B cell (primary cell): ENCODE data around the gene PANK2. TPM values are rescaled to one million over a fixed set of nuclear protein-coding genes. Genes with fewer than 3 reads are reported as not detected.

ENCODE experiments used
- ATAC-seq: fragments of 200-7000 bp; cut with Tn5 transposase; one replicate; pipeline ENCODE4 v1.10.0; 2021; ENCODE audit warnings: low read depth, mild to moderate bottlenecking, moderate number of reproducible peaks, moderate library complexity
- CTCF ChIA-PET: fragments of 350-600 bp; sonication (Branson Sonifier 250); formaldehyde crosslinking; loops from one replicate; lab custom pipeline; 2021; ENCODE audit warnings: antibody characterized with exemption, inconsistent platforms; lab: Charles Lee
- POLR2A ChIA-PET: fragments of 350-600 bp; sonication (Branson Sonifier 250); formaldehyde crosslinking; loops from one replicate; lab custom pipeline; 2021; ENCODE audit warnings: antibody characterized with exemption; lab: Charles Lee
- DNase-seq: peaks from one replicate; pipeline ENCODE4 v3.0.0; 2013
- H2AFZ ChIP-seq: 2 replicates; pipeline ENCODE4 v1.6.1; 2012; ENCODE audit warnings: mild to moderate bottlenecking, low read depth, low read length; ENCODE audit not compliant: insufficient read depth, poor library complexity, severe bottlenecking
- H3K27ac ChIP-seq, 2 donors: 1 replicate in 1 of 2; 2 replicates in 1 of 2; pipeline ENCODE4 v1.5.1; 2012 to 2013; ENCODE audit warnings: low read length in 2 of 2, mild to moderate bottlenecking in 2 of 2, moderate library complexity in 1 of 2
- H3K27me3 ChIP-seq, 4 experiments: fragments of 200-600 bp in 1 of 4; sonication (generic) in 1 of 4; replicated peaks in 1 of 4; 1 replicate in 2 of 4; 2 replicates in 2 of 4; pipeline versions ENCODE4 v1.6.1 to v1.7.0; 2013 to 2016; ENCODE audit warnings: low read length in 3 of 4, mild to moderate bottlenecking in 2 of 4, mixed read lengths in 1 of 4, moderate library complexity in 1 of 4; ENCODE audit not compliant: insufficient read depth in 4 of 4, control insufficient read depth in 3 of 4; ENCODE audit errors: control extremely low read depth in 1 of 4
- H3K36me3 ChIP-seq, 2 experiments: replicated peaks in 1 of 2; 1 replicate in 1 of 2; 2 replicates in 1 of 2; pipeline versions ENCODE4 v1.6.1 to v1.7.1; 2013; ENCODE audit warnings: low read length in 1 of 2; ENCODE audit not compliant: insufficient read depth in 2 of 2, control insufficient read depth in 1 of 2; ENCODE audit errors: control extremely low read depth in 1 of 2, extremely low read depth in 1 of 2
- H3K4me1 ChIP-seq, 2 donors: fragments of 200-600 bp in 1 of 2; sonication (generic) in 1 of 2; 1 replicate in 1 of 2; 2 replicates in 1 of 2; pipeline versions ENCODE4 v1.5.1 to v1.6.1; 2013 to 2017; ENCODE audit warnings: low read length in 2 of 2; ENCODE audit not compliant: control insufficient read depth in 2 of 2, insufficient read depth in 2 of 2
- H3K4me2 ChIP-seq: replicated peaks from 2 replicates; pipeline ENCODE3; 2012; ENCODE audit warnings: mild to moderate bottlenecking, low read depth, low read length; ENCODE audit not compliant: poor library complexity, severe bottlenecking
- H3K4me3 ChIP-seq, 5 experiments: fragments of 200-600 bp in 1 of 5; sonication (generic) in 1 of 5; 1 replicate in 3 of 5; 2 replicates in 2 of 5; pipeline versions ENCODE4 v1.5.1 to v1.7.0; 2011 to 2016; ENCODE audit warnings: low read length in 4 of 5, mild to moderate bottlenecking in 4 of 5, low read depth in 2 of 5, control low read depth in 1 of 5, moderate library complexity in 1 of 5; ENCODE audit not compliant: insufficient read depth in 1 of 5; ENCODE audit errors: control extremely low read depth in 1 of 5, extremely low read depth in 1 of 5
- H3K79me2 ChIP-seq: fragments of 200-600 bp; sonication (generic); one replicate; pipeline ENCODE4 v1.6.0; 2016; ENCODE audit warnings: low read length; ENCODE audit not compliant: control insufficient read depth, insufficient read depth
- H3K9ac ChIP-seq: fragments of 200-600 bp; sonication (generic); 2 replicates; pipeline ENCODE4 v1.6.1; 2017; ENCODE audit warnings: mild to moderate bottlenecking, low read length, moderate library complexity
- H3K9me3 ChIP-seq, 3 donors: one replicate each; pipeline versions ENCODE4 v1.6.1 to v1.7.1; 2013; ENCODE audit warnings: low read length in 2 of 3; ENCODE audit not compliant: control insufficient read depth in 2 of 3, insufficient read depth in 1 of 3; ENCODE audit errors: control extremely low read depth in 1 of 3
- H4K20me1 ChIP-seq: 2 replicates; pipeline ENCODE4 v1.6.0; 2012; ENCODE audit warnings: mild to moderate bottlenecking, low read length; ENCODE audit not compliant: insufficient read depth, control insufficient read depth, poor library complexity, severe bottlenecking
- H3K27ac Mint-ChIP-seq: one replicate; pipeline ENCODE4 v1.8.0; 2021; ENCODE audit warnings: mixed read lengths
- H3K27me3 Mint-ChIP-seq: one replicate; pipeline ENCODE4 v1.8.0; 2021; ENCODE audit warnings: mixed read lengths
- H3K4me1 Mint-ChIP-seq: one replicate; pipeline ENCODE4 v1.8.0; 2021; ENCODE audit warnings: mixed read lengths
- H3K4me3 Mint-ChIP-seq: one replicate; pipeline ENCODE4 v1.8.0; 2021; ENCODE audit warnings: mixed read lengths
- H3K9me3 Mint-ChIP-seq: one replicate; pipeline ENCODE4 v1.8.0; 2022; ENCODE audit warnings: mixed read lengths; ENCODE audit not compliant: insufficient read depth
- CTCF ChIP-seq: fragments of 200-600 bp; IDR thresholded peaks from one replicate; pipeline ENCODE4 v1.8.0; 2022; ENCODE audit warnings: antibody characterized with exemption, mild to moderate bottlenecking
- EZH2 ChIP-seq: IDR thresholded peaks from 2 replicates; pipeline ENCODE4 v1.6.1; 2012; ENCODE audit warnings: borderline replicate concordance, low read depth, mild to moderate bottlenecking, moderate library complexity, low read length; ENCODE audit not compliant: insufficient read depth, poor library complexity, severe bottlenecking
- WGBS: methylation state at CpG from one replicate; pipeline ENCODE4 v1.1.5; 2013; ENCODE audit warnings: missing lambda C conversion rate; ENCODE audit not compliant: insufficient coverage; 5-methylcytosine and 5-hydroxymethylcytosine counted together
- intact Hi-C: fragments of 100-400 bp; cut with micrococcal nuclease; formaldehyde crosslinking; loops from one replicate; pipeline ENCODE4 v1.10.0; 2022
- polyA plus RNA-seq: library from polyadenylated mRNA; depleted of rRNA; stranded (reverse); fragments of >200 nt; gene quantifications from 2 replicates; pipeline ENCODE4 v1.2.3, GENCODE V29; 2012
- total RNA-seq, 2 donors: library from RNA; stranded (reverse); fragments of 120-200 nt in 1 of 2; gene quantifications; 1 replicate in 1 of 2; 2 replicates in 1 of 2; pipeline versions ENCODE4 v1.2.3 to v1.2.4, GENCODE V29; 2013 to 2022

PANK2 gene
- total and polyA plus RNA-seq, 2 donors (not counting 1 experiment from before 2014, with no cell fraction given), result 20.5 to 63.3 TPM

DNA sequence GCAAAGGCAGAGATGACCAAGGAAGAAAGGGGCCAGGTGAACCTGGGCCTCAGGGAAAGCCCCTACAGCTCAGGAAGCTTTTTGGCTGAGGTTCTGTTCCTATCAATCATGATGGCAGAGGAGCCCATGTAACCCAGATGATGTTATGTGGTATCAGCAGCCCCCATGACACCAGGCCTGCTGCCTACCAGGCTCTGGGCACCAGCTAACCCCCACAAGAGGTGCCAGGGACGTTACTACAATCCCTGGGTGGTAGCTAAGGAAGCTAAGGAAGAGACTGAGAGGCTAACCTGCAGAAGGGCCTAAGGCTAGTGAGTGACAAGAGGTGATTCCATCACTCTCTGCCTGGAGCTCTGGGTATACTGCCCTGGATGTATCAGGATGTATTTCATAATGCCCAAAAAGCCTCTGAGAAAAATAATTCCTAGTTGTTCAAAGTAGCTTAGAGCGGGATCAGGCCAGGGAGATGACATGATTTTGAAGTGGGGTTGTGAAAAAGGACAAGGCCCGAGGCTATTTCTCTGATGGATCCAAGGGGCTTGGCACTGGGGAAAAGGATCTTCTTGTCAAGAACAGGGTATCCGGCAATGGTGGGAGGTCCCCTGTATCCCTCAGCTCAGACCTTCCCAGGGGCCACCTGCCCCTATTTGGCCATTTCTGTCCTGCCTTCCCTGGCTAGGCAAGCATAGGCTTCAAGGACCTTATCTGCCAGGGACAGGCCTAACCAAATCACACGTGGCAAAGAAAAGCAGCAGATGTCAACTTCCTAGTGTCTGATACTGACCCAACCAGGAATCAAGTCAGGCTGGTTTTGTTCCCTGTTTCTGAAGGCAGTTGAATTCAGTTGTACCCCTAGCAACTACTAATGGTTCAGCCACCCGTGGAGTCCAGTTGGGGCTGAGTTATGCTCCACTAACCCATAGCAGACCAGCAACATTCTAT is 41.3 kb downstream of the PANK2 start:
- H3K4me1 ChIP-seq, result peaks cover 0 to 4% of the 10 kb centered on the region in 2 donors
- H3K79me2 ChIP-seq, result no peaks in the 10 kb centered on the region
- no peaks in the 10 kb centered on the region for H3K9me3 Mint-ChIP-seq
- H3K27ac Mint-ChIP-seq, result no peak overlapping the region
- DNase-seq, result no peak
- WGBS, result 82% methylated on average over 5 of the region's 6 CpGs
- POLR2A ChIA-PET, result no interaction called here
- H3K4me3 ChIP-seq, result no peak overlapping the region
- H3K9ac ChIP-seq, result no peak overlapping the region
- intact Hi-C loops, result no loop called here
- no peaks in the 10 kb centered on the region for H3K27me3 Mint-ChIP-seq
- CTCF ChIA-PET, result interaction anchor here (1.0 kb wide), 1 partner anchor 75 kb away, joined by 3 read pairs; no protein-coding TSS in a partner anchor
- no peaks in the 10 kb centered on the region for H3K27me3 ChIP-seq
- peaks cover 0 to 7% of the 10 kb centered on the region in 2 experiments for H3K36me3 ChIP-seq
- H3K4me3 Mint-ChIP-seq, result no peak overlapping the region
- no peak overlapping the region for H2AFZ ChIP-seq
- TF ChIP-seq EZH2 (no peak), CTCF (no peak)
- H3K9me3 ChIP-seq, result no peaks in the 10 kb centered on the region
- no peak overlapping the region for H3K4me2 ChIP-seq
- H4K20me1 ChIP-seq, result no peaks in the 10 kb centered on the region
- no peak for ATAC-seq
- peaks cover 5% of the 10 kb centered on the region for H3K4me1 Mint-ChIP-seq
- H3K27ac ChIP-seq, result no peak overlapping the region

DNA sequence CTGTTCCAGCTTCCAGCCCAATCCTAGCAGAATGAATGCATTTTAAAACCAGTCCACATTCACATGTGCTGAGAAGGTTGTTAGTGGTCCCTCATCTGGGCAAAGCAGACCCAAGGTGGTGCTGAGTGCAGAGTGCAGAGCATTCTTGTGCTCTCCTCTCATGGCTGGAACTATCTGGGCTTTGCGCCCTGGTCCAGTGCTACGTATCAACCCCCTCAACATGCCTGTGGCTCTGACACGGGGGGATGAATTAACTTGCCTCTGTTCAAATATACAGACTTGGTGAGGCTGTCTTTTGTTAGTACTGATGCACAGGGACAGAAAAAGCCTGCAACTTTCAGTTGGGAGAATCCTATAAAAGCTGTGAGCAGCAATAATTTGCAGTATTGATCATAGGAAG is 42.5 kb downstream of the PANK2 start:
- H3K4me1 ChIP-seq, result peaks cover 0 to 4% of the 10 kb centered on the region in 2 donors

More for the DNA sequence above, 42.5 kb downstream of the PANK2 start:
- Histone ChIP-seq H3K9ac (no peak overlapping the region), H3K4me3 (no peak overlapping the region), H4K20me1 (no peaks in the 10 kb centered on the region), H3K36me3 (peaks cover 0 to 7% of the 10 kb centered on the region in 2 experiments), H3K9me3 (no peaks in the 10 kb centered on the region), H3K4me2 (no peak overlapping the region), H3K27ac (no peak overlapping the region), H3K79me2 (no peaks in the 10 kb centered on the region), H2AFZ (no peak overlapping the region), H3K27me3 (no peaks in the 10 kb centered on the region)
- no peak overlapping the region for H3K4me3 Mint-ChIP-seq
- DNase-seq (no peak), ATAC-seq (no peak)
- no CpG with 5 or more reads among the region's 3 CpGs for WGBS
- H3K4me1 Mint-ChIP-seq, result peaks cover 5% of the 10 kb centered on the region
- no peaks in the 10 kb centered on the region for H3K27me3 Mint-ChIP-seq
- POLR2A ChIA-PET, result no interaction called here
- intact Hi-C loops, result no loop called here
- H3K27ac Mint-ChIP-seq, result no peak overlapping the region
- CTCF ChIA-PET, result no interaction called here
- H3K9me3 Mint-ChIP-seq, result no peaks in the 10 kb centered on the region
- TF ChIP-seq CTCF (no peak), EZH2 (no peak)
